ENCODE results near the gene CLTCL1. TPM values are rescaled to one million over a fixed set of nuclear protein-coding genes. Genes with fewer than 3 reads are reported as not detected.

Gene CLTCL1
- total and polyA plus RNA-seq, 12 donors: 13.0 to 62.8 (median 21.8) TPM

DNA sequence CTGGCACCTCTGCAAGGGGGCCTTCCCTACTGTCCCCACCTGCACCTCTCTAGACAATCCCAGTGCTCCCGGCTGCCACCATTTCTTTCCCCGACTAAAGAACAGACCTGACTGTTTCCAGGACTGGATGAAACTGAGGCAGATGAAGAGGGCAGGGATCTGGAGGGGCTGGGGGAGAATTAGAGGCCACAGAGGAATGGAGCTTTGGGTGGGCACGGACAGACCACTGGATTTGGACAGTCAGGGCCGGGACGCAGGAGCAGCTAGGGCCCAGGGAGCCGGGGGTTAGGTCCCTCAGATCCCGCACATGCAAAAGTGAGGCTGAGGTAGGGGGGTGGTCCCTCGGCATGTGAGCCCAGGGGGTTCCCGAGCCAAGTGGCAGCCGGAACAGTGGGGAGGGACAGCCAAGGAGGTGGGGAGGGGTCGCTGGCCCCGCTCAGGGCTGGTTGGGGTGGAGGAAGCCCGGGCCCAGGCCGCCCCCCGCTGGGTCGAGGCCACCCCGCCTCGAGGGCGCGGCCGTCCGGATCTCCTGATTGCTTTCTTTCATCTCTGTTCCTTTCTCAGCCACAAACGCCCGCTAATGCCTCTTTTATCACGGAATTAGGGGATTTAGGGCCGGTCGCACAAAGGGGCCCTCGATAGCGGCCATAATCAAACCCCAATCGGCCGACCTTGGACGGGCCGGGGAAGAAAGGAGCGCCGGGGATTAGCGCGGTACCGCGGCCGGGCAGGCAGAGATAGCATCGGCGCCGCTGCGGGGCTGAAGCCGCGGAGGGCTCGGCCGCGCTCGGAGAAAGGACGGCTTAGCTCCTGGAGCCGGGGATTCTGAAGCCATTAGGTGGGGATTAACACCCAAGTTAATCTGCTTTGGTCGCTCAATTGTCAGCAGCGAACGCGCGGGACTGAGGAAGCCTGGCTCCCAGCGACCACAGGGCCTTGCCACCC, 122.2 kb downstream of the CLTCL1 start:
- intact Hi-C loops (cut with DNase I): no loop called here

DNA sequence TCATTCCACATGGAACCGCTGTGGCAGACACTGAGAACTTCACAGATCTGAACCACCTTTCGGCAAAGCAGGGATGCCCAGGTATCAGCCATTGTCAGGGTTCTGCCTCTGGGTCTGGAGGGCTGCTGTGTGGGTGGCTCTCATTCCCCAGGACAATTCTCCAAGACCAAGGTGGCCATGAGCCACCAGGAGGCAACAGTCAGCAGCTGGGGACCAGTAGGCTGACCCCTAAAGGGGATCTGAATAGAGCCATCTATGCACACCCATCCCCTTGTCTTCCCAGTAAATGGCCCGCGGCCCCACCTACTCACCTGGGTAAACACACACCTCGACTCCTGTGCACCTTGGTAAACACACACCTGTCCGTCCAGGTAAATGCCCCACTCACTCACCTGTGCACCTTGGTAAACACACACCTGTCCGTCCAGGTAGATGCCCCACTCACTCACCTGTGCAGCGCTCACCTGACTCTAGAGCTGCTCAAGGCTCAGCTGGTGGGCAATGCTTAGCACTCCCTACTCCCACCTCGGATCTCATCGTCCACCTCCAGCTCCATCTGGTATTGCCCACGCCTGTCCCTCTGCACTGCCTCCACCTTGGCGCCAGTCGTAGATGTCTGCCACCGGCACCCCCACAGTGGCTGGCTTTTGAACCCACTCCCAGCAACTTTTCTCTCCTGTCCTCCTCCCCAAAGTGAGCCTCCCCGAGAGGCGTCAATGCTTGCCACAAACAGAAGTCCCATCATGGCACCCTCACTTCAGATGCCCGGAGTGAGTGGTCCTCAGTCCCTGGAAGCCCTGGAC, 123.2 kb downstream of the CLTCL1 start:
- peaks cover 9% of the 10 kb centered on the region for H3K27me3 ChIP-seq
- no peak for TF ChIP-seq POLR2A (IDR thresholded peaks at IDR 0.05)
- TF ChIP-seq, protein P1, sequence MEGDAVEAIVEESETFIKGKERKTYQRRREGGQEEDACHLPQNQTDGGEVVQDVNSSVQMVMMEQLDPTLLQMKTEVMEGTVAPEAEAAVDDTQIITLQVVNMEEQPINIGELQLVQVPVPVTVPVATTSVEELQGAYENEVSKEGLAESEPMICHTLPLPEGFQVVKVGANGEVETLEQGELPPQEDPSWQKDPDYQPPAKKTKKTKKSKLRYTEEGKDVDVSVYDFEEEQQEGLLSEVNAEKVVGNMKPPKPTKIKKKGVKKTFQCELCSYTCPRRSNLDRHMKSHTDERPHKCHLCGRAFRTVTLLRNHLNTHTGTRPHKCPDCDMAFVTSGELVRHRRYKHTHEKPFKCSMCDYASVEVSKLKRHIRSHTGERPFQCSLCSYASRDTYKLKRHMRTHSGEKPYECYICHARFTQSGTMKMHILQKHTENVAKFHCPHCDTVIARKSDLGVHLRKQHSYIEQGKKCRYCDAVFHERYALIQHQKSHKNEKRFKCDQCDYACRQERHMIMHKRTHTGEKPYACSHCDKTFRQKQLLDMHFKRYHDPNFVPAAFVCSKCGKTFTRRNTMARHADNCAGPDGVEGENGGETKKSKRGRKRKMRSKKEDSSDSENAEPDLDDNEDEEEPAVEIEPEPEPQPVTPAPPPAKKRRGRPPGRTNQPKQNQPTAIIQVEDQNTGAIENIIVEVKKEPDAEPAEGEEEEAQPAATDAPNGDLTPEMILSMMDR (IDR thresholded peaks at IDR 0.05): no peak
- no peaks in the 10 kb centered on the region for H3K9me3 ChIP-seq (replicated peaks in 1 of 3)
- H3K4me3 ChIP-seq: no peak overlapping the region
- intact Hi-C loops (cut with DNase I): no loop called here
- H3K4me1 ChIP-seq (replicated peaks in 1 of 2): peaks cover 23 to 24% of the 10 kb centered on the region in 2 donors
- H3K36me3 ChIP-seq (replicated peaks in 1 of 2): no peaks in the 10 kb centered on the region
- H3K27ac ChIP-seq: no peak overlapping the region
- DNase-seq: no peak
- 68 to 71% (median 68%) methylated on average over 15 to 17 of the region's 17 CpGs for WGBS, 4 donors

More for the DNA sequence above, 122.2 kb downstream of the CLTCL1 start:
- WGBS, 4 donors: 5 to 8% (median 7%) methylated on average over 39 to 58 of the region's 58 CpGs
- DNase-seq: no peak
- Histone ChIP-seq H3K4me3 (peak overlapping the region in 1 of 4 donors; percentile 42), H3K27ac (no peak overlapping the region), H3K27me3 (peaks cover 9% of the 10 kb centered on the region), H3K4me1 (replicated peaks in 1 of 2) (peaks cover 28 to 31% of the 10 kb centered on the region in 2 donors), H3K9me3 (replicated peaks in 1 of 3) (no peaks in the 10 kb centered on the region), H3K36me3 (replicated peaks in 1 of 2) (no peaks in the 10 kb centered on the region)
- TF ChIP-seq, protein P1 (IDR thresholded peaks at IDR 0.05): no peak
- no peak for TF ChIP-seq POLR2A (IDR thresholded peaks at IDR 0.05)

DNA sequence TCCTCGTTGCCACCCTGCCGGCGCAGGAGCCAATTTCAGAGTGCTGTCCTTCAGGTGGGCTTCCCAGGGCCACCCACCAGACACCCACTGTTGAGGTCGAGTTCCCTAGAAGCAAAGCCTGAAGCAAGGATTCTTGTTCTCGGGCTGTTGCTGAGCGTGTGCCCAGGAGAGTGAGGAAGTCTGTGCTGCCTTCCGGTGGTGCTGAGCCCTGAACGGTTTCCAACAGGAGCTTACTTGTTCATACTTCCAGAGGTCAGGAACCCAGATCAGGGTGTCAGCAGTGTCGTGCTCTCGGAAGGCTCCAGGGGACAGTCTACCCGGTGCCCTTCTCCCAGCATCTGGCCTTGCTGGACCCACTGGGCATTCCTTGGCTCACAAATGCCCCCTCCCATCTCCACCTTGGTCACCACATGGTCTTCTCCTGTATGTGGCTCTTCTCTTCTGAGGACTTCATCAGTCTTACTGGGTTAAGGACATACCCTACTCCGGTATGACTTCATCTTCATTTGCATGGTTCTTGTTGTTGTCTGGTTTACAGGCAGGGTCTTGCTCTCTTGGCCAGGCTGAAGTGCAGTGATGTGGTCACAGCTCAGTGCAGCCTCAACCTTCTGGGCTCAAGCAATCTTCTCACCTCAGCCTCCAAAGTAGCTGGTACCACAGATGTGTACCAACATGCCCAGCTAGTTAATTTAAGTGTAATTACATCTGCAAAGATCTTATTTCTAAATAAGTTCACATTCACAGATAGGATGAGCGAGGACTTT, 124.2 kb downstream of the CLTCL1 start:
- Histone ChIP-seq H3K27ac (no peak overlapping the region), H3K27me3 (peaks cover 9% of the 10 kb centered on the region), H3K36me3 (replicated peaks in 1 of 2) (no peaks in the 10 kb centered on the region), H3K4me1 (replicated peaks in 1 of 2) (peaks cover 13 to 18% of the 10 kb centered on the region in 2 donors), H3K9me3 (replicated peaks in 1 of 3) (no peaks in the 10 kb centered on the region), H3K4me3 (no peak overlapping the region)
- WGBS, 4 donors: 66 to 81% (median 69%) methylated on average over 8 to 13 of the region's 13 CpGs
- intact Hi-C loops (cut with DNase I): no loop called here
- TF ChIP-seq, protein P1 (IDR thresholded peaks at IDR 0.05): no peak
- no peak for TF ChIP-seq POLR2A (IDR thresholded peaks at IDR 0.05)
- no peak for DNase-seq
